Esophagus (tissue), 2 donors: Measurements from ENCODE around the gene SFXN3. TPM values are rescaled to one million over a fixed set of nuclear protein-coding genes. Genes with fewer than 3 reads are reported as not detected.

ENCODE experiments used
- H3K27ac ChIP-seq, 2 donors: one replicate each; pipeline ENCODE4 v1.5.1; 2013; ENCODE audit warnings: low read depth in 2 of 2, mild to moderate bottlenecking in 2 of 2, inconsistent platforms in 1 of 2, low read length in 1 of 2, moderate library complexity in 1 of 2
- H3K27me3 ChIP-seq, 2 donors: one replicate each; pipeline ENCODE4 v1.6.1; 2013; ENCODE audit warnings: low read length in 2 of 2, control low read depth in 1 of 2, mild to moderate bottlenecking in 1 of 2; ENCODE audit not compliant: insufficient read depth in 2 of 2, control insufficient read depth in 1 of 2
- H3K36me3 ChIP-seq, 2 donors: one replicate each; pipeline ENCODE4 v1.6.1; 2013; ENCODE audit warnings: low read length in 1 of 2; ENCODE audit not compliant: control insufficient read depth in 2 of 2, insufficient read depth in 2 of 2
- H3K4me1 ChIP-seq, 2 donors: one replicate each; pipeline ENCODE4 v1.6.1; 2013; ENCODE audit warnings: low read length in 1 of 2; ENCODE audit not compliant: control insufficient read depth in 2 of 2, insufficient read depth in 2 of 2
- H3K4me3 ChIP-seq, 2 donors: one replicate each; pipeline ENCODE4 v1.5.1; 2013; ENCODE audit warnings: low read length in 2 of 2, mild to moderate bottlenecking in 2 of 2, low read depth in 1 of 2, moderate library complexity in 1 of 2
- H3K9me3 ChIP-seq, 2 donors: one replicate each; pipeline ENCODE4 v1.6.1; 2013; ENCODE audit warnings: mild to moderate bottlenecking in 2 of 2, low read depth in 1 of 2, low read length in 1 of 2, moderate library complexity in 1 of 2; ENCODE audit not compliant: control insufficient read depth in 2 of 2, insufficient read depth in 1 of 2
- WGBS, 2 donors: extraction: QIAGEN DNeasy Blood & Tissue Kit; methylation state at CpG; one replicate each; pipeline ENCODE4 v1.1.7; 2013; 5-methylcytosine and 5-hydroxymethylcytosine counted together
- polyA plus RNA-seq, 2 donors: library from polyadenylated mRNA; stranded (reverse); fragments of 200-250 nt; gene quantifications; one replicate each; pipeline ENCODE4 v1.2.3, GENCODE V29; 2013
- donor health status: healthy with polysubstance abuse.
- donor health status: Bipolar disorder and iron deficiency.

Gene SFXN3
- polyA plus RNA-seq, 2 donors: 5.2 to 5.7 TPM

DNA sequence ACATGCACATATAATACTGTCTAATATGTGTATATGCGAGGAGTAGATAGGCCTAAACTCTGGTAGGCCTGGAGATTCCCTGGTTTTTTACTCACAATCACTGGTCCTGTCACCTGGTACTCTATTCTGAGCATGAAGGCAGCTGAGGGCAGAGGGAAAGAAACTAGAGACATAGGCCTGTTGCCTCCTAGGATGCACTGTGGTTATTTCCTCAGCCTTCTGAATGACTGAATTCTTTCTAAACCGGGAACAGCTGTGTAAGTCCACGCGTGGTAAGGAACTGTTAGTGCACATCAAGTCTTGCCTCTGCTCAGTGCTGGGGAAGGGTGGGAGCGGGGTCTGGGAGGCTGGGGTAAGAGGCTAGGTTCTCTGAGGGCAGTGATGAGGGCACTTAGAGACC is 38.4 kb downstream of the SFXN3 start:
- Histone ChIP-seq H3K27me3 (no peaks in the 10 kb centered on the region), H3K27ac (no peak overlapping the region), H3K9me3 (no peaks in the 10 kb centered on the region), H3K4me3 (no peak overlapping the region), H3K4me1 (peaks cover 4 to 5% of the 10 kb centered on the region in 2 donors), H3K36me3 (no peaks in the 10 kb centered on the region)
- WGBS, 2 donors: 89 to 91% methylated on average over 5 of the region's 5 CpGs

DNA sequence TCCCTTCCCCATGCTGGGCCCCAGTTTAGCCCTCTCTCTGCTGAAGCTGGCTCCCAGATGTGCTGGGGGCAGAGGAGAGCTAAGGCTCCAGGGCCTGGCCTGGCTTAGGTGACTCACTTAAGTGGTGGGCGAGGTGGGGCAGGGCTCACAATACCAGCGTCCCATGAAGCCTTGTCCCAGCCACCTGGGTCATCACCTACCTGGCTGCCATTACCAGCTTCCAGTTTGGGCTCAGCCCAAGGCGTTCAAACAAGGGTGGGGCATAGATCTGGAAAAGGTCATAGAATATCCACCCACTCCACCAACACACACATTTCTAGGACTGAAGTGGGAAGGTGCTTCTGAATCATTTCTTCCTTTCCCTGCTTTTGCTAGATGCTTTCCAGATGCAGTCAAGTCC is 39.1 kb downstream of the SFXN3 start:
- WGBS, 2 donors: 58 to 63% methylated on average over 3 of the region's 3 CpGs
- no peak overlapping the region for H3K4me3 ChIP-seq
- no peaks in the 10 kb centered on the region for H3K36me3 ChIP-seq
- no peak overlapping the region for H3K27ac ChIP-seq
- H3K9me3 ChIP-seq: no peaks in the 10 kb centered on the region
- H3K4me1 ChIP-seq: peaks cover 4 to 5% of the 10 kb centered on the region in 2 donors
- H3K27me3 ChIP-seq: no peaks in the 10 kb centered on the region

DNA sequence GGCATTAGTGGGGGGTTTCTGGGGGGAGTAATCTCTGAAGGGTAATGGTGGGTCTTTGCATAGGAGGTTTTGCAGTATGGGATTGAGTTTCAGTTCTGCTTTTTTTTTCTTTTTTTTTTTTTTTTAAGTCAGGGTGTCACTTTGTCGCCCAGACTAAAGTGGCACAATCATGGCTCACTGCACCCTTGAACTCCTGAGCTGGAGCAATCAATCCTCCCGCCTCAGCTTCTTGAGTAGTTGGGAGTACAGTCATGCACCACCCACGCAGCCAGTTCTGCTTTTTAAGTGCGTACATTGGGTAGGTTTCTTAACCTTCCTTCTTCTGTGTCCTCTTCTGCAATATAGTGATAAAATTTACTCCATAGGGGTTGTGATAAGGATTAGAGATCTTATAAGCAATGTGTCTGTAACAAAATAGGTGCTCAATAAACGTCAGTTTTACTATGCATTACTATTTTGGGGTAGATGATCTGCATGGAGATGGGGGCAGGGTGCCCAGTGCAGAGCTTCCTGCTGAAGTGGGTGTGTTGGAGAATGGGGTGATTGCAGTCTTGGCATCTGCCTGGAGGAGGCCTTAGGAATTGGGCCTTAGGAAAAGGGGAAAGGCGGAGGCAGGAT is 40.3 kb downstream of the SFXN3 start:
- Histone ChIP-seq H3K4me1 (peaks cover 2 to 4% of the 10 kb centered on the region in 2 donors), H3K36me3 (no peaks in the 10 kb centered on the region), H3K27me3 (no peaks in the 10 kb centered on the region), H3K4me3 (no peak overlapping the region), H3K27ac (no peak overlapping the region), H3K9me3 (no peaks in the 10 kb centered on the region)
- WGBS, 2 donors: 67 to 71% methylated on average over 6 of the region's 6 CpGs

DNA sequence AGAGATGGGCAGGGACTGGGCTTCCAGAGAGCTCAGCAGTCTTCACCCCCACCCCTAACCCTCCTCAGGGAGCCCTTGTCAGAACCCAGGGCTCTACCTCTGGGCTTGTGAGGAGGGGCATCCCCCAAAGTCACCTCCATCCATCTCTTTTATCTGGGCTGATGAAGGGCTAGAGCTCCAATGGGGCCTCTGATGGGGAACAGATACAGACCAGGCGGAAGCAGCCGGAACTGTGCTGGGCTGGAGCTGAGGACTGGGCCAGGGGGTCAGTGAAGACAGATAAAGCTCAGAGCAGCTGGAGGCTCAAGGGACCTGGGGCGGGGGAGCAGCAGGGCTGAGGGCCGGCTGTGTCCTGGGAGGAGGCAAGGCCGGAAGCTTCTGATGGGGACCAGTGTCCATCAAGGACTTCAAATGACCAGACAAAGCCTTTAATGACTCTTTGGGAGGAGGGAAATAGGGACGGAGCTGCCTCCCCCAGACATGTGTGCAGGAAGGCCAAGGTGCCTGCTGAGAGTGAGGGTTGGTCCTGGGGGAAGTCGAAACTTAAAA is 40.9 kb downstream of the SFXN3 start:
- no peaks in the 10 kb centered on the region for H3K27me3 ChIP-seq
- H3K27ac ChIP-seq: no peak overlapping the region
- H3K36me3 ChIP-seq: no peaks in the 10 kb centered on the region
- no peak overlapping the region for H3K4me3 ChIP-seq
- no peaks in the 10 kb centered on the region for H3K9me3 ChIP-seq
- H3K4me1 ChIP-seq: peaks cover 2 to 4% of the 10 kb centered on the region in 2 donors
- WGBS, 2 donors: 76 to 79% methylated on average over 7 of the region's 7 CpGs

DNA sequence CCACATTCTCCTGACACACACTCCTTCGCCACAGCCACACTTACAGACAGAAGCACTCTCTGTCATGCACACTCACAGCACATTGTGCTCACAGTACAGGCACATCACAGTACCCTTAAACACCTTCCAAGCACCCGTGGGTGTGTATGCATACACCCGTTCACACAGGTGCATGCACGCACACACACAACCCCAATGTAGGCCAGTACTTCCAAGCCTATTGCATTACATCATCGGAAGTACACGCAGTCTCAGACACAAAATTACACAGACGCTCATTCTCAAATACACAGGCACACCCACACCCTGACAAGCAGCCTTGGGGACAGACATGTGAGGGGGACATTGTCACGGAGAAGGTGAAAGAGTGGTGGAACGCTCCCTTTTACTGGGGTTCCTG is 41.9 kb downstream of the SFXN3 start:
- Histone ChIP-seq H3K27ac (no peak overlapping the region), H3K4me1 (no peaks in the 10 kb centered on the region), H3K27me3 (no peaks in the 10 kb centered on the region), H3K9me3 (no peaks in the 10 kb centered on the region), H3K36me3 (no peaks in the 10 kb centered on the region), H3K4me3 (no peak overlapping the region)
- WGBS, 2 donors: 52 to 57% methylated on average over 9 of the region's 9 CpGs

DNA sequence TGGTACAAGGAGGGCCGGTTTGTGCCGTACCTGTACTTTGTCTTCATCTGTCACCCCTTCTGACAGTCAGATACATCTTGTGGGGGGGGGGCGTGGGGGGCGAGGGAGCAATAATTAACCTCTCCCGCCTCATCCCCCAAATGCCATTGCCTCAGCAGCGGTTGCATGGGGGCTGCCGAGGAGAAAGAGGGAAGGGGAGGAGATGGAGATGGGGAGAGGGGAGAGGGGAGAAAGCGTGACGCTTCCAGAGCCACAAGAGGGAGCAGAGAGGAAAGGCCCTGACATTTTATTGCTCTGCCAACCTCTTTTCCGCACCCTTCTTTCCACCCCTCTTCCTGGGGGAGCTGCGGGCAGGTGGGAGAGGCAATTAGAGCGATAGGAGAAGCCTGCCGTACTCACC is 42.6 kb downstream of the SFXN3 start:
- Histone ChIP-seq H3K27me3 (no peaks in the 10 kb centered on the region), H3K27ac (no peak overlapping the region), H3K9me3 (no peaks in the 10 kb centered on the region), H3K4me1 (no peaks in the 10 kb centered on the region), H3K36me3 (no peaks in the 10 kb centered on the region), H3K4me3 (no peak overlapping the region)
- WGBS, 2 donors: 12 to 15% methylated on average over 12 to 13 of the region's 13 CpGs

DNA sequence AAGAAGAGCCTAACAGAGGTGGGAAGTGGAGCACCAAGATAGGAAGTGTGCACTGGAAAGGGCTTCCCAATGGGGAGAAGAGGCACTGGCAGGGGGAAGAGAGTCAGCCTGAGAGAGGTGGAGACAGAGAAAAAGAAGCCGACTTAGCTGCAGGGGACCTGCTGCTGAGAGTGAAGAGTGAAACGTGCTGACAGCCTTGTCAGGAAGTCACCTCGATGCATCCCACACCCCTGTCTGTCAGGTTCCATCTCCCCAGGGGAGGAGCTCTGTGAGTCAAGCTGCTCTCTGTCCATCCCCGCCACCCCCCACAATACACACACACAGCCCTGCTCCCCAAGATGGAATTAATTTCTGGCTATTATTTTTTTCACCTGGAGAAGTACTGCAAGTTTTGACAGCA is 44.7 kb downstream of the SFXN3 start:
- H3K27ac ChIP-seq: no peak overlapping the region
- no peaks in the 10 kb centered on the region for H3K36me3 ChIP-seq
- no peak overlapping the region for H3K4me3 ChIP-seq
- 2 to 16% methylated on average over 4 of the region's 4 CpGs for WGBS, 2 donors
- peaks cover 0 to 3% of the 10 kb centered on the region in 2 donors for H3K9me3 ChIP-seq
- H3K4me1 ChIP-seq: no peaks in the 10 kb centered on the region
- no peaks in the 10 kb centered on the region for H3K27me3 ChIP-seq

DNA sequence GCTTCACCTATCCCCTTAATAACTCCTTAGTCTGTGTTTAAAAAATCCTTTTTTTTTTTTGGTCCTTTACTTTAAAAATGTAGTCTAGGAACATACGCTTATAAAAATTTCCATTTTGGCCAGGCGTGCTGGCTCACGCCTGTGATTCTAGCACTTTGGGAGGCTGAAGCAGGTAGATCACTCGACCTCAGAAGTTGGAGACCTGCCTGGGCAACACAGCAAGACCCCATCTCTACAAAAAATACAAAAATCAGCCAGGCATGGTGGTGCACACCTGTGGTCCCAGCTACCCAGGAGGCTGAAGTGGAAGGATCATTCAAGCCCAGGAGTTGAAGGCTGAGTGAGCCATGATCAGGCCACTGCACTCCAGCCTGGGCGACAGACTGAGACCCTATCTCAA is 45.6 kb downstream of the SFXN3 start:
- no peaks in the 10 kb centered on the region for H3K36me3 ChIP-seq
- no peak overlapping the region for H3K27ac ChIP-seq
- WGBS, 2 donors: 71 to 78% methylated on average over 5 of the region's 5 CpGs
- H3K4me1 ChIP-seq: no peaks in the 10 kb centered on the region
- H3K9me3 ChIP-seq: peaks cover 0 to 3% of the 10 kb centered on the region in 2 donors
- H3K4me3 ChIP-seq: no peak overlapping the region
- no peaks in the 10 kb centered on the region for H3K27me3 ChIP-seq

DNA sequence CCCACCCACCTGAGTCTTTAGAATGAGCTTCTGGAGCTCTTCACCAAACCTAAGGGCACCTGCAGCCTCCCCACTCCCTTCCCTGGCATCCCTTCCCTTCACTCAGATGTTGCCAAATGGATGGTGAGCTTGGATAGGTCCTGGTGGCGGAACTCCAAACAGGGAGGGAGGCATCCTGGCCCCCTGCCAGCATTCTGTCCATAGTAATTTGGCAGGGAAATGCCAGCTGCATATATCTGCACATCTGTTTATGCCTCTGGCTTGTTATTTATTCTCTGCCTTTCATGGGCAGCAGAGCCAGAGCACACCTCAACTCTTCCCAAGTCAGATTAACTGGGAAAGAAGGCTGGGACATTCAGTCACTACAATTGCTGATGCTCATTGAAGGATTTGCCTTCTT is 48.8 kb downstream of the SFXN3 start:
- no peaks in the 10 kb centered on the region for H3K36me3 ChIP-seq
- H3K27me3 ChIP-seq: no peaks in the 10 kb centered on the region
- H3K9me3 ChIP-seq: peaks cover 0 to 3% of the 10 kb centered on the region in 2 donors
- no peak overlapping the region for H3K27ac ChIP-seq
- H3K4me1 ChIP-seq: no peaks in the 10 kb centered on the region
- WGBS, 2 donors: 52 to 88% methylated on average over 1 of the region's 1 CpG
- H3K4me3 ChIP-seq: no peak overlapping the region
